Naive thymus-derived CD4-positive, alpha-beta T cell (primary cell): ENCODE data around the gene TMED3. TPM values are rescaled to one million over a fixed set of nuclear protein-coding genes. Genes with fewer than 3 reads are reported as not detected.

Experiments used
- ATAC-seq: fragments of 150-1000 bp; cut with Tn5 transposase; 2 replicates; pipeline ENCODE4 v1.10.0; 2021; ENCODE audit warnings: mild to moderate bottlenecking, moderate library complexity
- CTCF ChIA-PET: fragments of 350-600 bp; sonication (Branson Sonifier 250); formaldehyde crosslinking; loops from one replicate; lab custom pipeline; 2021; ENCODE audit warnings: antibody characterized with exemption; lab: Charles Lee
- POLR2A ChIA-PET: fragments of 350-600 bp; sonication (Branson Sonifier 250); formaldehyde crosslinking; loops from one replicate; lab custom pipeline; 2021; ENCODE audit warnings: antibody characterized with exemption, inconsistent platforms; lab: Charles Lee
- DNase-seq, 9 donors: peaks; one replicate each; pipeline versions ENCODE4 v3.0.0 to v3.0.0-alpha.2; 2020 to 2022; ENCODE audit warnings: mixed read lengths in 1 of 9
- H3K27ac ChIP-seq: one replicate; pipeline ENCODE4 v1.7.0; 2013; ENCODE audit warnings: mild to moderate bottlenecking, low read depth, low read length, moderate library complexity
- H3K27me3 ChIP-seq, 2 donors: one replicate each; pipeline ENCODE4 v1.7.0; 2013; ENCODE audit warnings: low read length in 2 of 2, mild to moderate bottlenecking in 2 of 2, moderate library complexity in 2 of 2; ENCODE audit not compliant: control insufficient read depth in 2 of 2, insufficient read depth in 2 of 2
- H3K36me3 ChIP-seq, 3 experiments: 1 replicate in 2 of 3; 2 replicates in 1 of 3; pipeline ENCODE4 v1.7.0; 2013; ENCODE audit warnings: low read length in 3 of 3, mild to moderate bottlenecking in 3 of 3, moderate library complexity in 1 of 3; ENCODE audit not compliant: insufficient read depth in 3 of 3, control insufficient read depth in 2 of 3
- H3K4me1 ChIP-seq, 2 donors: one replicate each; pipeline ENCODE4 v1.7.0; 2013; ENCODE audit warnings: low read length in 2 of 2, mild to moderate bottlenecking in 2 of 2, moderate library complexity in 1 of 2; ENCODE audit not compliant: control insufficient read depth in 2 of 2, insufficient read depth in 2 of 2
- H3K4me3 ChIP-seq: 2 replicates; pipeline ENCODE4 v1.7.0; 2013; ENCODE audit warnings: mild to moderate bottlenecking, low read length
- H3K9me3 ChIP-seq, 3 experiments: 1 replicate in 2 of 3; 2 replicates in 1 of 3; pipeline ENCODE4 v1.7.0; 2013; ENCODE audit warnings: low read length in 3 of 3; ENCODE audit not compliant: control insufficient read depth in 2 of 3
- H3K27ac Mint-ChIP-seq, 9 donors: one replicate each; pipeline ENCODE4 v1.8.0; 2020 to 2022; ENCODE audit warnings: mixed read lengths in 9 of 9, mild to moderate bottlenecking in 8 of 9, moderate library complexity in 5 of 9, inconsistent platforms in 2 of 9
- H3K27me3 Mint-ChIP-seq, 5 donors: one replicate each; pipeline ENCODE4 v1.8.0; 2021 to 2022; ENCODE audit warnings: mixed read lengths in 5 of 5, mild to moderate bottlenecking in 1 of 5
- H3K36me3 Mint-ChIP-seq, 5 donors: one replicate each; pipeline ENCODE4 v1.8.0; 2020 to 2022; ENCODE audit warnings: mixed read lengths in 5 of 5, mild to moderate bottlenecking in 3 of 5, inconsistent platforms in 1 of 5
- H3K4me1 Mint-ChIP-seq, 7 donors: one replicate each; pipeline ENCODE4 v1.8.0; 2020 to 2022; ENCODE audit warnings: mixed read lengths in 7 of 7, mild to moderate bottlenecking in 3 of 7, inconsistent platforms in 1 of 7
- H3K4me3 Mint-ChIP-seq, 10 donors: one replicate each; pipeline ENCODE4 v1.8.0; 2020 to 2022; ENCODE audit warnings: mild to moderate bottlenecking in 10 of 10, mixed read lengths in 10 of 10, moderate library complexity in 6 of 10, inconsistent platforms in 2 of 10
- H3K9me3 Mint-ChIP-seq, 11 donors: one replicate each; pipeline ENCODE4 v1.8.0; 2020 to 2022; ENCODE audit warnings: mixed read lengths in 11 of 11, mild to moderate bottlenecking in 4 of 11, inconsistent platforms in 1 of 11, moderate library complexity in 1 of 11
- intact Hi-C, 2 donors: fragments of 100-400 bp; cut with micrococcal nuclease; formaldehyde crosslinking; loops; one replicate each; pipeline ENCODE4 v1.15.1; 2023
- polyA plus RNA-seq, 2 donors: library from polyadenylated mRNA; unstranded; fragments of 300-500 nt; fragmentation: Illumina TruSeq; gene quantifications; one replicate each; pipeline ENCODE4 v1.2.3, GENCODE V29; 2021
- total RNA-seq, 6 experiments: library from RNA in 5 of 6; stranded (reverse) in 5 of 6; gene quantifications; 1 replicate in 5 of 6; 2 replicates in 1 of 6; pipeline ENCODE4 v1.2.3 and lab custom pipeline; 2021 to 2026

The TMED3 gene
- total and polyA plus RNA-seq, 7 experiments from 2014 or later = 18.6 to 74.1 (median 21.4) TPM

GRCh38 chr15:79299841-79300235, 11.1 kb upstream of the TMED3 start:
- Mint-ChIP-seq H3K4me1 (no peaks in the 10 kb centered on the region), H3K27ac (no peak overlapping the region), H3K36me3 (no peaks in the 10 kb centered on the region), H3K9me3 (no peaks in the 10 kb centered on the region), H3K4me3 (no peak overlapping the region), H3K27me3 (peaks cover 42 to 52% (median 49%) of the 10 kb centered on the region in 5 donors)
- POLR2A ChIA-PET = no interaction called here
- no peak overlapping the region for H3K27ac ChIP-seq
- H3K36me3 ChIP-seq = no peaks in the 10 kb centered on the region
- intact Hi-C loops = no loop called here
- ATAC-seq (no peak), DNase-seq (no peak)
- no peak overlapping the region for H3K4me3 ChIP-seq
- no peaks in the 10 kb centered on the region for H3K9me3 ChIP-seq
- CTCF ChIA-PET = no interaction called here
- H3K4me1 ChIP-seq = no peaks in the 10 kb centered on the region
- H3K27me3 ChIP-seq = peaks cover 0 to 5% of the 10 kb centered on the region in 2 donors

GRCh38 chr15:79307251-79307650, 3.7 kb upstream of the TMED3 start:
- no peaks in the 10 kb centered on the region for H3K9me3 Mint-ChIP-seq
- peaks cover 0 to 5% of the 10 kb centered on the region in 2 donors for H3K27me3 ChIP-seq
- ChIA-PET CTCF (no interaction called here), POLR2A (no interaction called here)
- H3K4me3 ChIP-seq = no peak overlapping the region
- no peak overlapping the region for H3K4me3 Mint-ChIP-seq
- H3K36me3 ChIP-seq = peaks cover 0 to 6% (median 0%) of the 10 kb centered on the region in 3 experiments
- H3K9me3 ChIP-seq = no peaks in the 10 kb centered on the region
- no peak overlapping the region for H3K27ac ChIP-seq
- ATAC-seq (no peak), DNase-seq (no peak)
- H3K4me1 Mint-ChIP-seq = peaks cover 8 to 18% (median 15%) of the 10 kb centered on the region in 7 donors
- peaks cover 18 to 55% (median 29%) of the 10 kb centered on the region in 5 donors for H3K27me3 Mint-ChIP-seq
- H3K36me3 Mint-ChIP-seq = no peaks in the 10 kb centered on the region
- H3K27ac Mint-ChIP-seq = no peak overlapping the region
- peaks cover 7 to 10% of the 10 kb centered on the region in 2 donors for H3K4me1 ChIP-seq
- intact Hi-C loops = no loop called here

DNA sequence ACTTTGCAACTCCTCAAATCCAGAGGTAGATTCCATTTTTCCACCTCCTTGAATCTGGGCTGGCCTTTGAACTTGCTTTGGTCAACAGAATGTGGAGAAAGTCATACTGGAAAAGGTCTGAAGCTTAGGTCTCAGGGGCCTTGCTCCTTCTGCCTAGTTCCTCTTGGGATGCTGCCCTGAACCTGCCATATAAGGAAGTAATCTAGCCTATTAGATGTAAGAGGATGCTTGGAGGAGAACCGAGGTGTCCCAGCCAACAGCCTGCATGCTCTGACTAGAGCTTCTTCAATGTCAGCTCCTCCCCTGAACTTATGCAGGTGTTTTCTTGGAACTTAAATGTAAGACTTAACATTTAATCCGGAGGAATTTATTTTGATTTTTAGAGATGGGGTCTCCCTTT, 2.0 kb upstream of the TMED3 start:
- CTCF ChIA-PET = no interaction called here
- H3K4me1 Mint-ChIP-seq = peaks cover 18 to 34% (median 32%) of the 10 kb centered on the region in 7 donors

DNA sequence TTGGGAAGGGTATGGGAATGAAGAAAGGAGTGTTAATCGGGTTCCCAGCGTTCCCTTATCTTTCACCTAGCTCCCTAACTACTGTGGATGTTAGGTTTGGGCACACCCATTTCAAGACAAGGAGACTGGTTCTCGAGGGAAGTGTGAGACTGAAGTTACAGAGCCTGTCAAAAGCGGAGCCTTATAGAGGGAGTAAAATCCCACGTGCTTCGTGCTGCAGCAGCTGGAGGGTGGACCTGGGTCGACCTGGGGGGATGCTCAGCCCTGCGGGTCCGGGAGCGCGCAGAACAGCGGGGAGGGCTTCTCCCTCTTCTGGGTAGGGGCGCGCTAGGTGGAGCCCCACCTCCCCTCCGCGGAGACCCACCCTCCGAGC, 314 bp upstream of the TMED3 start:
- Histone ChIP-seq H3K4me1 (peaks cover 13 to 20% of the 10 kb centered on the region in 2 donors), H3K9me3 (no peaks in the 10 kb centered on the region), H3K27ac (no peak overlapping the region), H3K4me3 (peak overlapping the region; percentile 56), H3K36me3 (peaks cover 8 to 28% (median 11%) of the 10 kb centered on the region in 3 experiments), H3K27me3 (no peaks in the 10 kb centered on the region)
- Mint-ChIP-seq H3K27ac (peak overlapping the region; percentile 4 to 74 (median 66)), H3K4me1 (peaks cover 19 to 46% (median 41%) of the 10 kb centered on the region in 7 donors), H3K9me3 (no peaks in the 10 kb centered on the region), H3K4me3 (peak overlapping the region; percentile 85 to 93 (median 90)), H3K36me3 (peaks cover 13 to 29% (median 23%) of the 10 kb centered on the region in 5 donors), H3K27me3 (peaks cover 3 to 34% (median 11%) of the 10 kb centered on the region in 5 donors)
- POLR2A ChIA-PET = interaction anchor here (1.1 kb wide), 1 partner anchor 613 kb away, joined by 4 read pairs; no protein-coding TSS in a partner anchor
- ATAC-seq (no peak), DNase-seq (peak in 1 of 9 donors; percentile 13)
- CTCF ChIA-PET = no interaction called here
- intact Hi-C loops = loop anchor here (5.0 kb wide), 3 partner anchors 612 to 762 kb away; partner anchors contain the start of gene BCL2A1 (in 1 of the 2)

More for the DNA sequence above, 2.0 kb upstream of the TMED3 start:
- Mint-ChIP-seq H3K9me3 (no peaks in the 10 kb centered on the region), H3K4me3 (peak overlapping the region in 1 of 10 donors; percentile 61), H3K27ac (no peak overlapping the region), H3K36me3 (peaks cover 4 to 13% (median 10%) of the 10 kb centered on the region in 5 donors), H3K27me3 (peaks cover 17 to 47% (median 27%) of the 10 kb centered on the region in 5 donors)
- DNase-seq (no peak), ATAC-seq (no peak)
- H3K36me3 ChIP-seq = peaks cover 0 to 11% (median 1%) of the 10 kb centered on the region in 3 experiments
- peaks cover 13 to 20% of the 10 kb centered on the region in 2 donors for H3K4me1 ChIP-seq
- POLR2A ChIA-PET = no interaction called here
- H3K27ac ChIP-seq = no peak overlapping the region
- H3K9me3 ChIP-seq = no peaks in the 10 kb centered on the region
- intact Hi-C loops = no loop called here
- no peak overlapping the region for H3K4me3 ChIP-seq
- H3K27me3 ChIP-seq = peaks cover 0 to 5% of the 10 kb centered on the region in 2 donors

DNA sequence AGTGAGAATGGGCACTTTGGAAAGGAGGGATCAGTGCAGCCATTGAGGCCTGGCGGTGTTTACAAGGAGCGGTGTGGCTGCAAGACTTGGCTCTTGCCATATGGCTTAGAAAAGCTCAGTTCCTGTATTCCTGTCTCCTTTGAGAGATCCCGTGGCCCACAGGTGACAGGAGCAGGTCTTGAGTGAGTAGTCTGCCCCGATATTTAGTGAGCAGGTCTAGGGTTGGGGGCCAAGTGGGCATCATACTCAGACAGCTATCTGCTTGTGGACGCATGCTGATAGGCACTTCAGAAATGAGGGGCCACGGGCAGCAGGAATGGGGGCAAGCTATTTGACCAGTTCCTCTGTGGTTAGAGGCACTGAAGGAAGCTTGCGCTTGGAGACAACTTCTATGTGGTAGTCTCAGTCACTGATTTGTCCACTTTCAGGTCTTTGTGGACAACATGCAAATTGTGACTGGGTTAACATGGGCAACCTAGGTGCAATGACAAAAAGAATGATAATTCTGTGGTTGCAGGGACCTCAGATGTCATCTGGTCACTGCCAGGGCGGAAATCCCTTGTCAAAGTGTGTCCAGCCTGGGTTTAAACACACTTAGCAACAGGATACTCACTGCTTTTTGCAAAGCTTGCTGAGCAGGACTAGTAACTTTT, 1.1 kb downstream of the TMED3 start:
- H3K9me3 Mint-ChIP-seq = no peaks in the 10 kb centered on the region
- DNase-seq = no peak
- Histone ChIP-seq H3K9me3 (no peaks in the 10 kb centered on the region), H3K36me3 (peaks cover 8 to 42% (median 11%) of the 10 kb centered on the region in 3 experiments), H3K27ac (no peak overlapping the region), H3K4me1 (peaks cover 13 to 20% of the 10 kb centered on the region in 2 donors), H3K27me3 (no peaks in the 10 kb centered on the region), H3K4me3 (peak overlapping the region; percentile 90)
- ATAC-seq = no peak
- H3K27me3 Mint-ChIP-seq = peaks cover 0 to 26% (median 4%) of the 10 kb centered on the region in 5 donors
- H3K36me3 Mint-ChIP-seq = peaks cover 16 to 42% (median 33%) of the 10 kb centered on the region in 5 donors
- ChIA-PET POLR2A (no interaction called here), CTCF (no interaction called here)
- intact Hi-C loops = loop anchor here (1.0 to 5.0 kb wide), 5 partner anchors 610 to 840 kb away; partner anchors contain the start of genes BCL2A1 (in 1 of the 2) and FAH (in 1 of the 2)
- peaks cover 32 to 60% (median 54%) of the 10 kb centered on the region in 7 donors for H3K4me1 Mint-ChIP-seq
- H3K4me3 Mint-ChIP-seq = peak overlapping the region; percentile 83 to 92 (median 90)
- peak overlapping the region in 5 of 9 donors; percentile 4 to 74 (median 64) for H3K27ac Mint-ChIP-seq

DNA sequence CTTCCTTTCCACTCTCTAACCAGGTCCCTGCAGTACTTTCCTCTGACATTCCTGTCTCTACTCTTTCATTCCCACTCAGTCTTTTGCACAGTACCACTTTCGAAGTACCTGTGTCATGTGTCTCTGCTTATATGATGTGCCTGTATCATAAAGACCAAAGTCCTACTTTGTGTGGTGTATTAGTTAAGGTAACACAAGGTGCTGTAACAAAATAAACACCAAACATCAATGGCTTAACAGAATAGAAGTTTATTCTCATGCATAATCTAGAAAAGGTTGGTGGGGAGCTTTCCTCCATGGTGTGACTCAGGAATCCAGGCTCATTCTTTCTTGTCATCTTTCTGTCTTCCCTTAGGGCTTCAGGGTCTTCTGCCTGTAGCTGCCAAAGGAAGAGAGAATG, 3.3 kb downstream of the TMED3 start:
- H3K9me3 ChIP-seq = no peaks in the 10 kb centered on the region
- Mint-ChIP-seq H3K4me3 (peak overlapping the region in 5 of 10 donors; percentile 11 to 85 (median 28)), H3K4me1 (peaks cover 41 to 77% (median 67%) of the 10 kb centered on the region in 7 donors), H3K27ac (no peak overlapping the region), H3K27me3 (peaks cover 0 to 10% (median 0%) of the 10 kb centered on the region in 5 donors), H3K36me3 (peaks cover 29 to 64% (median 52%) of the 10 kb centered on the region in 5 donors), H3K9me3 (peaks cover 0 to 2% (median 0%) of the 10 kb centered on the region in 11 donors)
- H3K4me3 ChIP-seq = no peak overlapping the region
- DNase-seq = no peak
- intact Hi-C loops = loop anchor here (5.0 kb wide), 3 partner anchors 608 to 758 kb away; partner anchors contain the start of gene BCL2A1 (in 1 of the 2)
- no peak for ATAC-seq
- peaks cover 13 to 20% of the 10 kb centered on the region in 2 donors for H3K4me1 ChIP-seq
- POLR2A ChIA-PET = no interaction called here
- CTCF ChIA-PET = no interaction called here
- no peak overlapping the region for H3K27ac ChIP-seq
- no peaks in the 10 kb centered on the region for H3K27me3 ChIP-seq
- peaks cover 11 to 64% (median 17%) of the 10 kb centered on the region in 3 experiments for H3K36me3 ChIP-seq
